ENCODE measurements around the gene ADH1B. TPM values are rescaled to one million over a fixed set of nuclear protein-coding genes. Genes with fewer than 3 reads are reported as not detected.

ADH1B gene
- total and polyA plus RNA-seq, 4 donors = 502 to 4,880 (median 635) TPM

GRCh38 chr4:99282731-99283130, 38.5 kb downstream of the ADH1B start:
- DNase-seq (no peak), ATAC-seq (ENCODE audit: low FRiP score) (no peak)
- Histone ChIP-seq H3K27ac (ENCODE audit: low read depth in 1 of 2, low read length in 2 of 2) (no peak overlapping the region), H3K4me1 (ENCODE audit: control insufficient read depth in 1 of 2, insufficient read depth in 2 of 2, low read length in 2 of 2) (peaks cover 0 to 8% of the 10 kb centered on the region in 2 donors), H3K4me3 (ENCODE audit: low read length in 2 of 2) (no peak overlapping the region), H3K36me3 (ENCODE audit: control insufficient read depth in 1 of 2, insufficient read depth in 2 of 2, low read length in 1 of 2) (peaks cover 0 to 2% of the 10 kb centered on the region in 2 donors), H3K9me3 (ENCODE audit: control insufficient read depth, low read length) (peaks cover 1% of the 10 kb centered on the region), H3K27me3 (ENCODE audit: control insufficient read depth in 1 of 2, insufficient read depth in 2 of 2, low read length in 1 of 2) (no peaks in the 10 kb centered on the region)
- WGBS, 2 donors = 89 to 94% methylated on average over 2 of the region's 2 CpGs
- intact Hi-C loops (cut with DNase I) = no loop called here

GRCh38 chr4:99281261-99281660, 39.9 kb downstream of the ADH1B start:
- Histone ChIP-seq H3K4me1 (ENCODE audit: control insufficient read depth in 1 of 2, insufficient read depth in 2 of 2, low read length in 2 of 2) (peaks cover 0 to 8% of the 10 kb centered on the region in 2 donors), H3K4me3 (ENCODE audit: low read length in 2 of 2) (no peak overlapping the region), H3K36me3 (ENCODE audit: control insufficient read depth in 1 of 2, insufficient read depth in 2 of 2, low read length in 1 of 2) (no peaks in the 10 kb centered on the region), H3K27ac (ENCODE audit: low read depth in 1 of 2, low read length in 2 of 2) (no peak overlapping the region), H3K27me3 (ENCODE audit: control insufficient read depth in 1 of 2, insufficient read depth in 2 of 2, low read length in 1 of 2) (no peaks in the 10 kb centered on the region), H3K9me3 (ENCODE audit: control insufficient read depth, low read length) (no peaks in the 10 kb centered on the region)
- ATAC-seq (ENCODE audit: low FRiP score) (no peak), DNase-seq (no peak)
- 93 to 97% methylated on average over 5 of the region's 5 CpGs for WGBS, 2 donors
- intact Hi-C loops (cut with DNase I) = no loop called here

- WGBS, 2 donors = 92 to 96% methylated on average over 2 of the region's 2 CpGs
- Histone ChIP-seq H3K4me1 (ENCODE audit: control insufficient read depth in 1 of 2, insufficient read depth in 2 of 2, low read length in 2 of 2) (peaks cover 0 to 5% of the 10 kb centered on the region in 2 donors), H3K36me3 (ENCODE audit: control insufficient read depth in 1 of 2, insufficient read depth in 2 of 2, low read length in 1 of 2) (no peaks in the 10 kb centered on the region), H3K4me3 (ENCODE audit: low read length in 2 of 2) (no peak overlapping the region), H3K27me3 (ENCODE audit: control insufficient read depth in 1 of 2, insufficient read depth in 2 of 2, low read length in 1 of 2) (no peaks in the 10 kb centered on the region), H3K9me3 (ENCODE audit: control insufficient read depth, low read length) (no peaks in the 10 kb centered on the region), H3K27ac (ENCODE audit: low read depth in 1 of 2, low read length in 2 of 2) (no peak overlapping the region)
- ATAC-seq (ENCODE audit: low FRiP score) (no peak), DNase-seq (no peak)
- intact Hi-C loops (cut with DNase I) = no loop called here
These were observed 44.8 kb downstream of the ADH1B start for GRCh38 chr4:99276417-99276816.

GRCh38 chr4:99275885-99276284, 45.3 kb downstream of the ADH1B start:
- intact Hi-C loops (cut with DNase I) = no loop called here
- no peaks in the 10 kb centered on the region for H3K36me3 ChIP-seq (ENCODE audit: control insufficient read depth in 1 of 2, insufficient read depth in 2 of 2, low read length in 1 of 2)
- peaks cover 0 to 5% of the 10 kb centered on the region in 2 donors for H3K4me1 ChIP-seq (ENCODE audit: control insufficient read depth in 1 of 2, insufficient read depth in 2 of 2, low read length in 2 of 2)
- no peak overlapping the region for H3K4me3 ChIP-seq (ENCODE audit: low read length in 2 of 2)
- no peak overlapping the region for H3K27ac ChIP-seq (ENCODE audit: low read depth in 1 of 2, low read length in 2 of 2)
- no peaks in the 10 kb centered on the region for H3K9me3 ChIP-seq (ENCODE audit: control insufficient read depth, low read length)
- DNase-seq = no peak
- H3K27me3 ChIP-seq (ENCODE audit: control insufficient read depth in 1 of 2, insufficient read depth in 2 of 2, low read length in 1 of 2) = no peaks in the 10 kb centered on the region
- no peak for ATAC-seq (ENCODE audit: low FRiP score)
- 96% methylated on average over 3 of the region's 3 CpGs for WGBS, 2 donors

- Histone ChIP-seq H3K4me1 (ENCODE audit: control insufficient read depth in 1 of 2, insufficient read depth in 2 of 2, low read length in 2 of 2) (peaks cover 0 to 3% of the 10 kb centered on the region in 2 donors), H3K27me3 (ENCODE audit: control insufficient read depth in 1 of 2, insufficient read depth in 2 of 2, low read length in 1 of 2) (no peaks in the 10 kb centered on the region), H3K9me3 (ENCODE audit: control insufficient read depth, low read length) (no peaks in the 10 kb centered on the region), H3K27ac (ENCODE audit: low read depth in 1 of 2, low read length in 2 of 2) (no peak overlapping the region), H3K36me3 (ENCODE audit: control insufficient read depth in 1 of 2, insufficient read depth in 2 of 2, low read length in 1 of 2) (no peaks in the 10 kb centered on the region), H3K4me3 (ENCODE audit: low read length in 2 of 2) (no peak overlapping the region)
- DNase-seq = no peak
- 93 to 95% methylated on average over 5 of the region's 5 CpGs for WGBS, 2 donors
- intact Hi-C loops (cut with DNase I) = no loop called here
- no peak for ATAC-seq (ENCODE audit: low FRiP score)
These were observed 46.2 kb downstream of the ADH1B start for GRCh38 chr4:99275050-99275449.

GRCh38 chr4:99273704-99274103, 47.5 kb downstream of the ADH1B start:
- no peaks in the 10 kb centered on the region for H3K36me3 ChIP-seq (ENCODE audit: control insufficient read depth in 1 of 2, insufficient read depth in 2 of 2, low read length in 1 of 2)
- no peak overlapping the region for H3K27ac ChIP-seq (ENCODE audit: low read depth in 1 of 2, low read length in 2 of 2)
- no peak for DNase-seq
- WGBS, 2 donors = 80 to 86% methylated on average over 2 of the region's 2 CpGs
- intact Hi-C loops (cut with DNase I) = no loop called here
- peaks cover 0 to 2% of the 10 kb centered on the region in 2 donors for H3K4me1 ChIP-seq (ENCODE audit: control insufficient read depth in 1 of 2, insufficient read depth in 2 of 2, low read length in 2 of 2)
- no peaks in the 10 kb centered on the region for H3K27me3 ChIP-seq (ENCODE audit: control insufficient read depth in 1 of 2, insufficient read depth in 2 of 2, low read length in 1 of 2)
- H3K9me3 ChIP-seq (ENCODE audit: control insufficient read depth, low read length) = no peaks in the 10 kb centered on the region
- no peak overlapping the region for H3K4me3 ChIP-seq (ENCODE audit: low read length in 2 of 2)
- ATAC-seq (ENCODE audit: low FRiP score) = no peak

- DNase-seq (no peak), ATAC-seq (ENCODE audit: low FRiP score) (no peak)
- Histone ChIP-seq H3K4me1 (ENCODE audit: control insufficient read depth in 1 of 2, insufficient read depth in 2 of 2, low read length in 2 of 2) (peaks cover 0 to 7% of the 10 kb centered on the region in 2 donors), H3K9me3 (ENCODE audit: control insufficient read depth, low read length) (peaks cover 3% of the 10 kb centered on the region), H3K27ac (ENCODE audit: low read depth in 1 of 2, low read length in 2 of 2) (no peak overlapping the region), H3K36me3 (ENCODE audit: control insufficient read depth in 1 of 2, insufficient read depth in 2 of 2, low read length in 1 of 2) (peaks cover 0 to 2% of the 10 kb centered on the region in 2 donors), H3K27me3 (ENCODE audit: control insufficient read depth in 1 of 2, insufficient read depth in 2 of 2, low read length in 1 of 2) (no peaks in the 10 kb centered on the region), H3K4me3 (ENCODE audit: low read length in 2 of 2) (no peak overlapping the region)
- intact Hi-C loops (cut with DNase I) = no loop called here
These were observed 56.3 kb downstream of the ADH1B start for GRCh38 chr4:99264927-99265326.

Other genes starting within 250 kb of the ADH1B start
- gene ADH5, start 232.6 kb downstream of the ADH1B start, total RNA-seq = 100 to 1,000 TPM; 230 to 231 TPM
- gene ADH5, start 232.6 kb downstream of the ADH1B start, polyA plus RNA-seq = 100 to 1,000 TPM; 219 to 268 TPM
- 1 to 10 TPM in 1 of 2 donors, not detected in 1; 3.3 TPM for gene ADH4, start 177.1 kb downstream of the ADH1B start, total RNA-seq
- gene ADH4, start 177.1 kb downstream of the ADH1B start, polyA plus RNA-seq = 10 to 100 TPM in 1 of 2 donors, 1 to 10 TPM in 1; 1.1 to 15.2 TPM
- under 1 TPM; 0.26 to 0.84 TPM for gene ADH6, start 102.2 kb downstream of the ADH1B start, total RNA-seq
- gene ADH6, start 102.2 kb downstream of the ADH1B start, polyA plus RNA-seq = 1 to 10 TPM in 1 of 2 donors, under 1 TPM in 1; 0.36 to 6.3 TPM
- gene ADH1A, start 30.4 kb downstream of the ADH1B start, total RNA-seq = 1 to 10 TPM; 2.7 to 3.5 TPM
- 1 to 10 TPM in 1 of 2 donors, under 1 TPM in 1; 0.67 to 1.6 TPM for gene ADH1A, start 30.4 kb downstream of the ADH1B start, polyA plus RNA-seq
- gene ADH1C, start 31.3 kb upstream of the ADH1B start, total RNA-seq = 10 to 100 TPM in 1 of 2 donors, 1 to 10 TPM in 1; 3.4 to 11.7 TPM
- 10 to 100 TPM in 1 of 2 donors, 1 to 10 TPM in 1; 2.8 to 21.2 TPM for gene ADH1C, start 31.3 kb upstream of the ADH1B start, polyA plus RNA-seq
- gene ADH7, start 113.9 kb upstream of the ADH1B start, total RNA-seq = not detected
- gene ADH7, start 113.9 kb upstream of the ADH1B start, polyA plus RNA-seq = under 1 TPM; 0.10 to 0.13 TPM
- not detected for gene C4orf17, start 189.6 kb upstream of the ADH1B start, total RNA-seq
- gene C4orf17, start 189.6 kb upstream of the ADH1B start, polyA plus RNA-seq = not detected
- 1 to 10 TPM; 3.3 to 3.7 TPM for gene TRMT10A, start 242.6 kb upstream of the ADH1B start, total RNA-seq
- gene TRMT10A, start 242.6 kb upstream of the ADH1B start, polyA plus RNA-seq = 1 to 10 TPM; 1.1 to 4.6 TPM

Measured in aorta (tissue), 5 donors.